ENCODE data around the gene MCL1. TPM values are rescaled to one million over a fixed set of nuclear protein-coding genes. Genes with fewer than 3 reads are reported as not detected.
"Not testable (repeated sequence)": the region's sequence is repeated elsewhere in the genome, so short reads cannot be mapped to it uniquely, and the experiment has no call there.

MCL1 gene
- 100 to 1,000 TPM; 235 to 306 (median 258) TPM for total RNA-seq

- Histone ChIP-seq H3K36me3 (peaks cover 2 to 45% (median 5%) of the 10 kb centered on the region in 3 donors), H3K4me1 (peaks cover 0 to 29% (median 16%) of the 10 kb centered on the region in 4 donors), H3K27ac (peak within 1 kb of the TSS; percentile 97 to 100 (median 98)), H3K27me3 (no peaks in the 10 kb centered on the region), H3K9me3 (no peaks in the 10 kb centered on the region), H3K4me3 (peak within 1 kb of the TSS; percentile 82 to 98 (median 93))
- DNase-seq (ENCODE audit: low spot score in 2 of 2) = peak; percentile 81 to 86
- WGBS, 2 donors = 0 to 2% methylated on average over 38 to 55 of the region's 94 CpGs
- TF ChIP-seq POLR2A (IDR thresholded peaks at IDR 0.05) (peak; percentile 96 to 98), CTCF (IDR thresholded peaks at IDR 0.05) (peak in 2 of 5 experiments; percentile 55 to 63), EP300 (IDR thresholded peaks at IDR 0.05) (peak; percentile 59 to 100)
These were observed at the start of gene MCL1 for GRCh38 chr1:150579110-150579944. Gene MCL1, minus strand, starts transcription at chr1:150579610. Its CDS starts 80 bp downstream, at chr1:150579530.

- peaks cover 7 to 37% (median 7%) of the 10 kb centered on the region in 3 donors for H3K36me3 ChIP-seq
- TF ChIP-seq CTCF (IDR thresholded peaks at IDR 0.05) = no peak
- no peak for TF ChIP-seq POLR2A (IDR thresholded peaks at IDR 0.05)
- no peak for TF ChIP-seq EP300 (IDR thresholded peaks at IDR 0.05)
- no peaks in the 10 kb centered on the region for H3K9me3 ChIP-seq
- H3K27me3 ChIP-seq = no peaks in the 10 kb centered on the region
- H3K27ac ChIP-seq = peak overlapping the region; percentile 96 to 99 (median 98)
- H3K4me3 ChIP-seq = peak overlapping the region; percentile 59 to 79 (median 64)
- 1 to 4% methylated on average over 9 of the region's 9 CpGs for WGBS, 2 donors
- H3K4me1 ChIP-seq = peaks cover 0 to 36% (median 13%) of the 10 kb centered on the region in 4 donors
- no peak for DNase-seq (ENCODE audit: low spot score in 2 of 2)
These were observed 49.3 kb upstream of the MCL1 start for GRCh38 chr1:150628766-150629114.

- 81 to 89% methylated on average over 5 of the region's 5 CpGs for WGBS, 2 donors
- TF ChIP-seq EP300 (IDR thresholded peaks at IDR 0.05) (no peak), CTCF (IDR thresholded peaks at IDR 0.05) (no peak), POLR2A (IDR thresholded peaks at IDR 0.05) (no peak)
- H3K27me3 ChIP-seq = no peaks in the 10 kb centered on the region
- H3K4me1 ChIP-seq = peaks cover 0 to 42% (median 15%) of the 10 kb centered on the region in 4 donors
- peak overlapping the region in 3 of 4 donors; percentile 63 to 79 (median 65) for H3K4me3 ChIP-seq
- H3K36me3 ChIP-seq = peaks cover 7 to 43% (median 7%) of the 10 kb centered on the region in 3 donors
- no peak for DNase-seq (ENCODE audit: low spot score in 2 of 2)
- H3K9me3 ChIP-seq = no peaks in the 10 kb centered on the region
- H3K27ac ChIP-seq = peak overlapping the region; percentile 7 to 99 (median 65)
These were observed 48.5 kb upstream of the MCL1 start for GRCh38 chr1:150627826-150628410.

- Histone ChIP-seq H3K9me3 (no peaks in the 10 kb centered on the region), H3K36me3 (peaks cover 7 to 47% (median 7%) of the 10 kb centered on the region in 3 donors), H3K27ac (no peak overlapping the region), H3K4me1 (peaks cover 0 to 54% (median 31%) of the 10 kb centered on the region in 4 donors), H3K4me3 (no peak overlapping the region), H3K27me3 (no peaks in the 10 kb centered on the region)
- WGBS, 2 donors = 97 to 100% methylated on average over 2 of the region's 2 CpGs
- TF ChIP-seq CTCF (IDR thresholded peaks at IDR 0.05) = no peak
- TF ChIP-seq EP300 (IDR thresholded peaks at IDR 0.05) = no peak
- TF ChIP-seq POLR2A (IDR thresholded peaks at IDR 0.05) = no peak
- no peak for DNase-seq (ENCODE audit: low spot score in 2 of 2)
These were observed 46.7 kb upstream of the MCL1 start for GRCh38 chr1:150626150-150626549.

- WGBS, 2 donors = 79 to 85% methylated on average over 1 of the region's 1 CpG
- DNase-seq (ENCODE audit: low spot score in 2 of 2); H3K4me3 ChIP-seq; H3K27me3 ChIP-seq; H3K9me3 ChIP-seq; H3K27ac ChIP-seq: not testable (repeated sequence)
- Histone ChIP-seq H3K36me3 (peaks cover 7 to 47% (median 7%) of the 10 kb centered on the region in 3 donors), H3K4me1 (peaks cover 0 to 62% (median 40%) of the 10 kb centered on the region in 4 donors)
These were observed 45.1 kb upstream of the MCL1 start for GRCh38 chr1:150624546-150624945.

GRCh38 chr1:150624134-150624533, 44.7 kb upstream of the MCL1 start:
- not testable (repeated sequence) for H3K27me3 ChIP-seq; DNase-seq (ENCODE audit: low spot score in 2 of 2); H3K4me3 ChIP-seq; H3K9me3 ChIP-seq
- H3K4me1 ChIP-seq = peaks cover 0 to 66% (median 42%) of the 10 kb centered on the region in 4 donors
- 93 to 100% methylated on average over 1 of the region's 1 CpG for WGBS, 2 donors
- peak overlapping the region in 1 of 4 donors; percentile 40 for H3K27ac ChIP-seq
- H3K36me3 ChIP-seq = peaks cover 7 to 47% (median 7%) of the 10 kb centered on the region in 3 donors
